Spleen (tissue), 7 donors: ENCODE measurements around the gene HNRNPD.

Source experiments
- CTCF ChIP-seq, 11 experiments: fragments of 200-600 bp in 7 of 11; fragments of 450-650 bp in 4 of 11; sonication (generic) in 4 of 11; IDR thresholded peaks in 8 of 11; conservative IDR thresholded peaks in 3 of 11; 1 replicate in 7 of 11; 2 replicates in 4 of 11; pipeline versions ENCODE4 v1.4.0 to v1.8.0; 2016 to 2021; ENCODE audit warnings: antibody characterized with exemption in 11 of 11, inconsistent platforms in 4 of 11, mild to moderate bottlenecking in 1 of 11
- POLR2A ChIP-seq, 3 donors: fragments of 450-650 bp; IDR thresholded peaks; one replicate each; pipeline ENCODE4 v1.5.1; 2017; ENCODE audit warnings: antibody characterized with exemption in 3 of 3, mild to moderate bottlenecking in 1 of 3
- POLR2AphosphoS5 ChIP-seq, 3 donors: sonication (generic); formaldehyde crosslinking; IDR thresholded peaks; one replicate each; pipeline ENCODE4 v1.5.1; 2017; ENCODE audit warnings: antibody characterized with exemption in 3 of 3
- donor health status: DM: no; HTN: no; CAD: no; lungs with moderate emphysema.
- donor health status: DM: no; HTN: no; CAD: no.
- donor health status: DM: no; HTN: no; CAD: no.

- no peak for TF ChIP-seq POLR2AphosphoS5 (IDR thresholded peaks at IDR 0.05)
- no peak for TF ChIP-seq CTCF (IDR thresholded peaks at IDR 0.05 in 8 of 11, conservative IDR thresholded peaks at IDR 0.05 in 3 of 11)
- TF ChIP-seq POLR2A (IDR thresholded peaks at IDR 0.05) = no peak
Measured at GRCh38 chr4:82394896-82395295, 21.1 kb upstream of the HNRNPD start.
